HG02943 (cell line): ENCODE data around the gene MCM9.

Source experiments
- ATAC-seq: cut with Tn5 transposase; IDR thresholded peaks from one replicate; pipeline ENCODE4 v1.9.1; 2021; ENCODE audit warnings: mild to moderate bottlenecking, low read depth, moderate library complexity; ENCODE audit not compliant: unreplicated experiment

The MCM9 gene

GRCh38 chr6:118894425-118895260 lies 40.3 kb downstream of the MCM9 start:
- peak; percentile 29 for ATAC-seq

- peak; percentile 64 for ATAC-seq
Measured at GRCh38 chr6:118893807-118894424, 41.0 kb downstream of the MCM9 start, which contains the start of gene ASF1A. ASF1A (plus strand) TSS chr6:118894152; CDS start chr6:118894414, 262 bp downstream.

- peak; percentile 15 for ATAC-seq
Measured at GRCh38 chr6:118893064-118893806, 41.7 kb downstream of the MCM9 start.

- no peak for ATAC-seq
Measured at GRCh38 chr6:118892355-118892991, 42.5 kb downstream of the MCM9 start.

GRCh38 chr6:118890997-118891790 lies 43.8 kb downstream of the MCM9 start:
- peak; percentile 20 for ATAC-seq

GRCh38 chr6:118889163-118889562 lies 45.8 kb downstream of the MCM9 start:
- no peak for ATAC-seq

- ATAC-seq, result no peak
Measured at GRCh38 chr6:118886641-118887040, 48.3 kb downstream of the MCM9 start.

- no peak for ATAC-seq
Measured at GRCh38 chr6:118882314-118882905, 52.5 kb downstream of the MCM9 start.

GRCh38 chr6:118881440-118882313 lies 53.3 kb downstream of the MCM9 start:
- ATAC-seq, result peak; percentile 84

- no peak for ATAC-seq
Measured at GRCh38 chr6:118877806-118878205, 57.2 kb downstream of the MCM9 start.

- no peak for ATAC-seq
Measured at GRCh38 chr6:118876814-118877213, 58.1 kb downstream of the MCM9 start.

GRCh38 chr6:118876198-118876597 lies 58.8 kb downstream of the MCM9 start:
- no peak for ATAC-seq

- ATAC-seq, result no peak
Measured at GRCh38 chr6:118875672-118876071, 59.3 kb downstream of the MCM9 start.

- no peak for ATAC-seq
Measured at GRCh38 chr6:118873239-118873638, 61.7 kb downstream of the MCM9 start.

- ATAC-seq, result no peak
Measured at GRCh38 chr6:118872726-118873125, 62.2 kb downstream of the MCM9 start.

GRCh38 chr6:118872318-118872717 lies 62.6 kb downstream of the MCM9 start:
- no peak for ATAC-seq

- no peak for ATAC-seq
Measured at GRCh38 chr6:118871331-118871730, 63.6 kb downstream of the MCM9 start.

- no peak for ATAC-seq
Measured at GRCh38 chr6:118869894-118870589, 64.9 kb downstream of the MCM9 start.
